K562 (cell line): ENCODE measurements around the gene PCED1B. TPM values are rescaled to one million over a fixed set of nuclear protein-coding genes. Genes with fewer than 3 reads are reported as not detected.
A peak's percentile ranks its signal among the peaks of the same experiment; 100 is the strongest.

ENCODE experiments used
- ELF4 ChIP-seq: fragments of 450-650 bp; formaldehyde crosslinking; IDR thresholded peaks from 2 replicates; pipeline ENCODE4 v1.4.0; 2022; ENCODE audit warnings: missing genetic modification characterization
- ELK3 ChIP-seq: fragments of 450-650 bp; formaldehyde crosslinking; IDR thresholded peaks from 2 replicates; pipeline ENCODE4 v1.4.0; 2020; ENCODE audit warnings: mild to moderate bottlenecking
- GABPB1 ChIP-seq: sonication (generic); formaldehyde crosslinking; IDR thresholded peaks from 2 replicates; pipeline ENCODE4 v1.8.0; 2022; ENCODE audit warnings: mild to moderate bottlenecking, missing genetic modification reagents
- MECOM ChIP-seq: fragments of 250-450 bp; sonication (Bioruptor Pico); IDR thresholded peaks from 2 replicates; pipeline ENCODE4 v1.8.0; 2022; ENCODE audit warnings: inconsistent platforms
- MGA ChIP-seq: fragments of 450-650 bp; IDR thresholded peaks from 2 replicates; pipeline ENCODE4 v1.6.1; 2016; ENCODE audit warnings: mild to moderate bottlenecking, moderate library complexity
- ZNF197 ChIP-seq: fragments of 200-800 bp; sonication (Bioruptor generic); IDR thresholded peaks from 2 replicates; pipeline ENCODE4 v1.6.1; 2016; ENCODE audit warnings: low read depth, missing genetic modification characterization, missing compliant biosample characterization
- polyA plus RNA-seq, 8 experiments: library from polyadenylated mRNA; depleted of rRNA in 4 of 8; stranded (reverse) in 5 of 8; unstranded in 3 of 8; fragments of >200 nt; fragmentation: Nextera tagmentation in 2 of 8; fragmentation: Illumina TruSeq in 1 of 8; extraction: Ambion mirVana in 2 of 8; extraction: Trizol in 1 of 8; gene quantifications; 2 replicates each; pipeline versions ENCODE4 v1.2.1 to v1.2.3, GENCODE V29; 2011 to 2014; ENCODE audit warnings: inconsistent platforms in 1 of 8, missing spikeins in 1 of 8
- total RNA-seq, 7 experiments: library from RNA; depleted of rRNA in 6 of 7; stranded (reverse); fragments of >200 nt in 6 of 7; fragmentation: Illumina TruSeq in 2 of 7; extraction: Trizol in 2 of 7; gene quantifications; 2 replicates each; pipeline versions ENCODE4 v1.2.1 to v1.2.3, GENCODE V29; 2011 to 2021; ENCODE audit warnings: low replicate concordance in 1 of 7
- TF ChIP-seq, protein P1 (sequence below): fragments of 250-450 bp; sonication (Bioruptor Pico); IDR thresholded peaks from 2 replicates; pipeline ENCODE4 v1.5.0; 2021; ENCODE audit warnings: mild to moderate bottlenecking, moderate library complexity

The PCED1B gene
- total and polyA plus RNA-seq, 9 of the 15 experiments (the other 6 are each of a cell fraction or from before 2014, with no cell fraction given), result 1.2 to 9.3 (median 2.5) TPM

DNA sequence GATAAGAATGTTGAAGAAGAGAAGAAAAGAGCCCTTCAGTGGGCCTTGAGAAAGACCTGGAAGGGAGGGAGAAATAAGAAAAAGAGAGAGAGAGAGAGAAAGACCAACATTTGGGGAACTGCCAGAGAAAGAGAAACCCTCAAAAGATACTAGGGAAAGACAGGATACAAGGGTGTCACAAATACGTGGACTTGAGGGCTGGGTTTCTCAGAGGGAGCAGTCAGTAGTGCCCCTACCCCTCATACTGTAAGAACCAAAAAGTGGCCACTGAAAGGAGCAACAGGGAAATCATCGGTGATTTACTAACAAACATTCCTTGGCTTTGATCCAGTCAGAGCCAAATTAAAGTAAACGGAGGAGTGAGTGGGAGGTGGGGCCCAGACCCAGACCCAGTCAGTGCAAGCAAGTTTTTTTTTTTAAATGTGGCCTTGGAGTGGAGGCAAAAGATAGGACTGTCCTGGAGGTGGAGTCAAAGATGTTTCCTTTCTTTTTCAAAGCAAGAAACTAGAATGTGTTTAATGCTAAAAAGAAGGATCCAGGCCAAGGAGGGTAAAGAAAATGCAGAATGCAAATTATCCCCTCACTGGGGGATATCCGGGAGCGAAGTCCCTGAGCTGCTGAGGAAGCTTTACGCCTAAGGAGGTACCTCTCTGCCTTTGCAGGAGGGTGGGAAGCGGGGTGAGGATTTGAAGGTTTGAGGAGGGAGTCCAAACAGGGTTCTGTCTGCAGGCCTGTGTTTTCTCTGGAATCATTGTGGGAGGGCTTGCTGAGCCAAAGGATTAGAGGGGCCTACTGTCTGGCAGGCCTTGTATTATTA, 143.8 kb downstream of the PCED1B start (continued):
- TF ChIP-seq MGA (peak; percentile 75), ELK3 (CRISPR knock-in tag) (no peak), ELF4 (CRISPR knock-in tag) (peak; percentile 79; the same call in 1 of the 2 replicates), ZNF197 (CRISPR knock-in tag) (no peak), GABPB1 (no peak), MECOM (no peak)
- TF ChIP-seq, protein P1, sequence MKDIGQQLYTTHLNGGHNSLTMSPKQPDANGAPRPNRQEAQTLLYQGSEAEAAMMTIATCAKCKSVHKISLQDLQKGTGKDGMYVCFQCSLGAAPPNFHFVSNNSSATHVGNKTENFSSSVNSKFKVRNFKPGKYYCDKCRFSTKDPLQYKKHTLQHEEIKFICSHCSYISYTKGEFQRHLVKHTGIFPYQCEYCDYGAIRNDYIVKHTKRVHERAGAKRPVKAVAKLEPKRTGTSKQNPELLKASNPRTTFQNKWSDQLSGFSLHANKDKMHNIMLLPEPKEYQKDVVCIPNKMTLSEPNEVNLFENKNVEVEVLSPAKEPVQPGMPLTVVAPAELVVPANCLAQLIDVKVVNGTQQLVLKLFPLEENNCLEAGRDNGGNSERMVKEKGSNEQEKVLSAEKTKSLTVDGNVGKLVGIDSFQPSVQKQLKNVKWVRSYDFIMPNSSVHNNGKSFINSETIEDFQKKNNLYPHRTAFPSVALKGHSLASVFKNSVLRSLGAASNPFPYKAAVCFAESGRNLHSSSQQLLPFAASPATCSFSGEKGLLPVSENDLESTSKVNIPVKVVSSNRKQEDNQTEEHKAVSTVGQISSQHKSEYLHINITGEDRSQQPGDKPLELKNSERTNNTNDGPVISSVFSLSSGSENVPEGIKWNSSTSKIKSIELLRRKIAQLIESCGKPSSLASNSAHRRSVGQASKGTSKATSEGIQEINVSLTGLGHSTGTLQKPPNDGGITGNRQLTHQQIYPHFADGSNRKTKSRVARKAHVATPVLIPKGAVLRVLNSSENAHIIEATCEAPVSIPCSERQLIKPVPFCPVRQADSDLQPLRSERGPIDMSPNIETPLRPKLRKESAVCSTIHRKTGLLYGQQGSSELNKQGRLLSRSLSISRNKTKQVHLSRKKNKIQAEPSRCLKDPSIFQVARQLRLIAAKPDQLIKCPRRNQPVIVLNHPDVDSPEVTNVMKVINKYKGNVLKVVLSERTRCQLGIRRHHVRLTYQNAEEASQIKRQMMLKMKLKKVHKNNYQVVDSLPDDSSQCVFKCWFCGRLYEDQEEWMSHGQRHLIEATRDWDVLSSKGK (CRISPR knock-in tag), result no peak
